H1 (cell line): ENCODE data around the gene ANK3. TPM values are rescaled to one million over a fixed set of nuclear protein-coding genes. Genes with fewer than 3 reads are reported as not detected.

ENCODE experiments used
- CTCF ChIA-PET: fragments of 300-600 bp; sonication (Branson Sonifier 250); formaldehyde crosslinking; loops from one replicate; lab custom pipeline; 2021; ENCODE audit not compliant: partially characterized antibody; lab: Charles Lee
- POLR2A ChIA-PET: fragments of 300-600 bp; sonication (Branson Sonifier 250); formaldehyde crosslinking; loops from one replicate; lab custom pipeline; 2021; ENCODE audit warnings: inconsistent platforms; ENCODE audit not compliant: partially characterized antibody; lab: Charles Lee
- DNase-seq, 2 experiments: peaks; one replicate each; pipeline versions ENCODE4 v3.0.0 to v3.0.0-alpha.2; 2010 to 2022; ENCODE audit warnings: low spot score in 2 of 2, low read depth in 1 of 2, mixed read lengths in 1 of 2
- FAIRE-seq: peaks from 2 replicates; lab custom pipeline; 2011; peaks lifted over from hg19 to GRCh38; lab: Jason Lieb, UNC
- H2AFZ ChIP-seq: 2 replicates; pipeline ENCODE4 v1.8.1; 2012; ENCODE audit warnings: low read length, inconsistent platforms
- H2AK5ac ChIP-seq: 2 replicates; pipeline ENCODE4 v1.6.1; 2013; ENCODE audit warnings: low read depth, low read length
- H2BK120ac ChIP-seq: replicated peaks from 2 replicates; pipeline ENCODE3; 2013; ENCODE audit warnings: low read depth, low read length, inconsistent platforms
- H2BK12ac ChIP-seq: 2 replicates; pipeline ENCODE4 v1.6.1; 2013; ENCODE audit warnings: low read depth, low read length
- H2BK15ac ChIP-seq: 2 replicates; pipeline ENCODE4 v1.6.1; 2013; ENCODE audit warnings: low read length
- H2BK20ac ChIP-seq: 2 replicates; pipeline ENCODE4 v1.6.1; 2013; ENCODE audit warnings: low read length
- H2BK5ac ChIP-seq: 2 replicates; pipeline ENCODE4 v1.6.1; 2013; ENCODE audit warnings: low read depth, low read length
- H3K14ac ChIP-seq: 2 replicates; pipeline ENCODE4 v1.6.1; 2013; ENCODE audit warnings: inconsistent platforms; ENCODE audit not compliant: insufficient read length
- H3K18ac ChIP-seq: 2 replicates; pipeline ENCODE4 v1.6.1; 2013; ENCODE audit warnings: low read length; ENCODE audit errors: extremely low read depth
- H3K23ac ChIP-seq: 2 replicates; pipeline ENCODE4 v1.6.1; 2013; ENCODE audit warnings: inconsistent platforms; ENCODE audit not compliant: insufficient read length
- H3K23me2 ChIP-seq: 2 replicates; pipeline ENCODE4 v1.6.1; 2013; ENCODE audit warnings: low read depth, low read length
- H3K27ac ChIP-seq: 2 replicates; pipeline ENCODE4 v1.6.1; 2011; ENCODE audit warnings: low read depth, low read length, inconsistent platforms
- H3K27me3 ChIP-seq, 4 experiments: replicated peaks in 1 of 4; 1 replicate in 1 of 4; 2 replicates in 3 of 4; pipeline versions ENCODE4 v1.6.1 to v1.8.1; 2011 to 2013; ENCODE audit warnings: low read length in 3 of 4, mild to moderate bottlenecking in 3 of 4, inconsistent platforms in 2 of 4, mixed read lengths in 2 of 4, moderate library complexity in 1 of 4; ENCODE audit not compliant: control insufficient read depth in 3 of 4, insufficient read depth in 3 of 4; ENCODE audit errors: extremely low read depth in 1 of 4
- H3K36me3 ChIP-seq, 4 experiments: 2 replicates each; pipeline versions ENCODE4 v1.6.1 to v1.8.1; 2011 to 2013; ENCODE audit warnings: mild to moderate bottlenecking in 4 of 4, low read length in 3 of 4, moderate library complexity in 2 of 4, control low read depth in 1 of 4, inconsistent platforms in 1 of 4; ENCODE audit not compliant: insufficient read depth in 4 of 4, control insufficient read depth in 2 of 4
- H3K4ac ChIP-seq: replicated peaks from 2 replicates; pipeline ENCODE3; 2013; ENCODE audit warnings: low read length, low read depth, mixed read lengths, inconsistent platforms; ENCODE audit not compliant: insufficient read length
- H3K4me1 ChIP-seq, 4 experiments: replicated peaks in 1 of 4; 1 replicate in 1 of 4; 2 replicates in 3 of 4; pipeline versions ENCODE4 v1.6.1 to v1.8.1; 2011 to 2013; ENCODE audit warnings: low read length in 3 of 4, inconsistent platforms in 2 of 4, mixed read lengths in 1 of 4; ENCODE audit not compliant: insufficient read depth in 4 of 4, control insufficient read depth in 3 of 4
- H3K4me2 ChIP-seq, 2 experiments: 2 replicates each; pipeline versions ENCODE4 v1.6.1 to v1.8.1; 2011 to 2013; ENCODE audit warnings: low read depth in 2 of 2, low read length in 2 of 2, control low read depth in 1 of 2, inconsistent platforms in 1 of 2, mild to moderate bottlenecking in 1 of 2; ENCODE audit not compliant: insufficient read depth in 1 of 2
- H3K4me3 ChIP-seq, 4 experiments: fragments of 200-600, 300-600 bp in 1 of 4; sonication (generic), shearing (Covaris generic), sonication (Bioruptor Twin) in 1 of 4; 2 replicates each; pipeline versions ENCODE4 v1.5.1 to v1.8.1; 2011 to 2016; ENCODE audit warnings: low read length in 4 of 4, low read depth in 3 of 4, control low read depth in 2 of 4, inconsistent platforms in 2 of 4, mild to moderate bottlenecking in 2 of 4, mixed read lengths in 1 of 4, moderate library complexity in 1 of 4; ENCODE audit not compliant: insufficient read depth in 2 of 4; ENCODE audit errors: extremely low read depth in 1 of 4
- H3K56ac ChIP-seq: replicated peaks from 2 replicates; pipeline ENCODE3; 2013; ENCODE audit warnings: low read depth, mild to moderate bottlenecking, mixed read lengths, low read length, inconsistent platforms; ENCODE audit not compliant: insufficient read length
- H3K79me1 ChIP-seq: 2 replicates; pipeline ENCODE4 v1.6.1; 2013; ENCODE audit warnings: low read depth, low read length, control low read depth
- H3K79me2 ChIP-seq, 2 experiments: 2 replicates each; pipeline versions ENCODE4 v1.6.1 to v1.8.1; 2012 to 2013; ENCODE audit warnings: low read length in 2 of 2, mild to moderate bottlenecking in 2 of 2, inconsistent platforms in 1 of 2; ENCODE audit not compliant: insufficient read depth in 2 of 2, control insufficient read depth in 1 of 2
- H3K9ac ChIP-seq, 4 experiments: replicated peaks in 1 of 4; 1 replicate in 1 of 4; 2 replicates in 3 of 4; pipeline versions ENCODE4 v1.6.1 to v1.8.1; 2011 to 2013; ENCODE audit warnings: low read depth in 3 of 4, low read length in 3 of 4, control low read depth in 2 of 4, mild to moderate bottlenecking in 2 of 4, moderate library complexity in 2 of 4, inconsistent platforms in 1 of 4; ENCODE audit errors: extremely low read depth in 1 of 4
- H3K9me3 ChIP-seq, 2 experiments: 2 replicates each; pipeline versions ENCODE4 v1.6.1 to v1.8.1; 2012 to 2013; ENCODE audit warnings: mild to moderate bottlenecking in 2 of 2, moderate library complexity in 2 of 2, control low read depth in 1 of 2, inconsistent platforms in 1 of 2, low read depth in 1 of 2, low read length in 1 of 2, mixed read lengths in 1 of 2; ENCODE audit not compliant: insufficient read depth in 2 of 2
- H4K20me1 ChIP-seq, 2 experiments: replicated peaks in 1 of 2; 2 replicates each; pipeline versions ENCODE3 to v1.8.1; 2011 to 2013; ENCODE audit warnings: inconsistent platforms in 2 of 2, low read length in 2 of 2, mild to moderate bottlenecking in 1 of 2; ENCODE audit not compliant: insufficient read depth in 2 of 2, control insufficient read depth in 1 of 2
- H4K5ac ChIP-seq: 2 replicates; pipeline ENCODE4 v1.6.1; 2013; ENCODE audit warnings: low read length, low read depth, mixed read lengths, inconsistent platforms; ENCODE audit not compliant: insufficient read length
- H4K8ac ChIP-seq: 2 replicates; pipeline ENCODE4 v1.8.0; 2013; ENCODE audit warnings: mild to moderate bottlenecking, moderate library complexity, low read length, inconsistent platforms; ENCODE audit not compliant: insufficient read depth; ENCODE audit errors: extremely low read depth
- H4K91ac ChIP-seq: replicated peaks from 2 replicates; pipeline ENCODE3; 2013; ENCODE audit warnings: low read length, mixed read lengths, inconsistent platforms; ENCODE audit not compliant: insufficient read length
- CBX8 ChIP-seq: fragments of 300-800, 300-1000 bp; sonication (generic); IDR thresholded peaks from 2 replicates; pipeline ENCODE4 v1.7.1; 2016; ENCODE audit warnings: low read depth, low read length, borderline replicate concordance
- FOSL1 ChIP-seq: IDR thresholded peaks from 2 replicates; pipeline ENCODE4 v1.6.1; 2011; ENCODE audit warnings: mild to moderate bottlenecking, low read depth, low read length, moderate library complexity; ENCODE audit not compliant: insufficient read depth
- GABPA ChIP-seq: IDR thresholded peaks from 2 replicates; pipeline ENCODE4 v1.6.1; 2011; ENCODE audit warnings: mild to moderate bottlenecking, low read length, moderate library complexity, borderline replicate concordance; ENCODE audit not compliant: insufficient read depth
- polyA plus RNA-seq, 7 experiments: library from polyadenylated mRNA; depleted of rRNA in 3 of 7; stranded (reverse) in 5 of 7; unstranded in 2 of 7; fragments of >200 nt in 5 of 7; fragments of 200-250 nt in 2 of 7; gene quantifications; 1 replicate in 5 of 7; 2 replicates in 1 of 7; 4 replicates in 1 of 7; pipeline versions ENCODE4 v1.2.1 to v1.2.3, GENCODE V29; 2011 to 2013; ENCODE audit warnings: missing spikeins in 2 of 7, mixed read lengths in 2 of 7
- total RNA-seq: library from RNA; stranded (reverse); fragmentation: NEBNext Ultra II Directional; extraction: Animal tissue kit (Norgen Biotek cat#: 25700); gene quantifications from 2 replicates; pipeline ENCODE4 v1.2.1, GENCODE V29; 2021

The ANK3 gene
- total and polyA plus RNA-seq, 2 of the 8 experiments (the other 6 are each of a cell fraction or from before 2014, with no cell fraction given): 18.1 to 67.9 TPM

GRCh38 chr10:60045571-60045970 lies 344.1 kb downstream of the ANK3 start:
- H2AK5ac ChIP-seq: no peak overlapping the region
- no peak overlapping the region for H3K4me3 ChIP-seq
- no peak overlapping the region for H4K5ac ChIP-seq
- no peak overlapping the region for H2BK20ac ChIP-seq
- no peaks in the 10 kb centered on the region for H4K20me1 ChIP-seq
- no peak overlapping the region for H2BK120ac ChIP-seq
- H3K9me3 ChIP-seq: no peaks in the 10 kb centered on the region
- no peaks in the 10 kb centered on the region for H3K27me3 ChIP-seq
- no peaks in the 10 kb centered on the region for H3K36me3 ChIP-seq
- H4K8ac ChIP-seq: no peak overlapping the region
- H3K79me2 ChIP-seq: no peaks in the 10 kb centered on the region
- peaks cover 0 to 7% (median 0%) of the 10 kb centered on the region in 4 experiments; a peak in 3 of 7 replicates for H3K4me1 ChIP-seq
- peak; percentile 57 for FAIRE-seq
- no peak overlapping the region for H3K18ac ChIP-seq
- no peak for DNase-seq
- H3K23me2 ChIP-seq: no peaks in the 10 kb centered on the region
- H2BK5ac ChIP-seq: no peak overlapping the region
- no peak overlapping the region for H2BK12ac ChIP-seq
- H4K91ac ChIP-seq: no peak overlapping the region
- no peak overlapping the region for H3K9ac ChIP-seq
- H3K79me1 ChIP-seq: no peaks in the 10 kb centered on the region
- H3K14ac ChIP-seq: no peak overlapping the region
- ChIA-PET CTCF (interaction anchor here (0.9 to 5.0 kb wide), 4 partner anchors 11 to 366 kb away, joined by 3 to 26 read pairs (median 4); no protein-coding TSS in a partner anchor), POLR2A (no interaction called here)
- H3K23ac ChIP-seq: no peak overlapping the region
- H3K27ac ChIP-seq: no peak overlapping the region
- H3K56ac ChIP-seq: no peak overlapping the region
- H2BK15ac ChIP-seq: no peak overlapping the region
- H3K4ac ChIP-seq: no peak overlapping the region
- H3K4me2 ChIP-seq: no peak overlapping the region
- no peak overlapping the region for H2AFZ ChIP-seq
- TF ChIP-seq FOSL1 (no peak), CBX8 (no peak), GABPA (no peak)
